Activated naive CD8-positive, alpha-beta T cell treated with anti-CD3 and anti-CD28 coated beads, Interleukin-2, amount 50 U/mL, for 16 hours (primary cell): Measurements from ENCODE around the gene GPR85.
"Not testable (repeated sequence)": the region's sequence is repeated elsewhere in the genome, so short reads cannot be mapped to it uniquely, and the experiment has no call there.

Experiments used
- DNase-seq: peaks from one replicate; pipeline ENCODE4 v3.0.0-alpha.2; 2020; ENCODE audit warnings: low read depth, low spot score

Gene GPR85

GRCh38 chr7:113084496-113085172 lies 2.0 kb downstream of the GPR85 start:
- no peak for DNase-seq

- no peak for DNase-seq
Observed at GRCh38 chr7:113083816-113084495, 2.7 kb downstream of the GPR85 start.

GRCh38 chr7:113083132-113083815 lies 3.4 kb downstream of the GPR85 start:
- DNase-seq = no peak

- DNase-seq = no peak
Observed at GRCh38 chr7:113078331-113078730, 8.3 kb downstream of the GPR85 start.

GRCh38 chr7:113076703-113077102 lies 9.9 kb downstream of the GPR85 start:
- DNase-seq = no peak

GRCh38 chr7:113071465-113071864 lies 15.2 kb downstream of the GPR85 start:
- no peak for DNase-seq

GRCh38 chr7:113062499-113062898 lies 24.1 kb downstream of the GPR85 start:
- DNase-seq = no peak

- no peak for DNase-seq
Observed at GRCh38 chr7:113060100-113060499, 26.5 kb downstream of the GPR85 start.

- no peak for DNase-seq
Observed at GRCh38 chr7:113054938-113055337, 31.7 kb downstream of the GPR85 start.

- not testable (repeated sequence) for DNase-seq
Observed at GRCh38 chr7:113054272-113054671, 32.4 kb downstream of the GPR85 start.

GRCh38 chr7:113049221-113049620 lies 37.4 kb downstream of the GPR85 start:
- DNase-seq = not testable (repeated sequence)

GRCh38 chr7:113046453-113046852 lies 40.2 kb downstream of the GPR85 start:
- no peak for DNase-seq

- no peak for DNase-seq
Observed at GRCh38 chr7:113045379-113045778, 41.2 kb downstream of the GPR85 start.

- DNase-seq = no peak
Observed at GRCh38 chr7:113044394-113044793, 42.2 kb downstream of the GPR85 start.

GRCh38 chr7:113040849-113041248 lies 45.8 kb downstream of the GPR85 start:
- DNase-seq = no peak

- no peak for DNase-seq
Observed at GRCh38 chr7:113033959-113034358, 52.7 kb downstream of the GPR85 start.
